ENCODE data around the gene LSM3. TPM values are rescaled to one million over a fixed set of nuclear protein-coding genes. Genes with fewer than 3 reads are reported as not detected.

The LSM3 gene
- total and polyA plus RNA-seq, 9 of the 15 experiments (the other 6 are each of a cell fraction or from before 2014, with no cell fraction given), result 33.8 to 203 (median 61.2) TPM

DNA sequence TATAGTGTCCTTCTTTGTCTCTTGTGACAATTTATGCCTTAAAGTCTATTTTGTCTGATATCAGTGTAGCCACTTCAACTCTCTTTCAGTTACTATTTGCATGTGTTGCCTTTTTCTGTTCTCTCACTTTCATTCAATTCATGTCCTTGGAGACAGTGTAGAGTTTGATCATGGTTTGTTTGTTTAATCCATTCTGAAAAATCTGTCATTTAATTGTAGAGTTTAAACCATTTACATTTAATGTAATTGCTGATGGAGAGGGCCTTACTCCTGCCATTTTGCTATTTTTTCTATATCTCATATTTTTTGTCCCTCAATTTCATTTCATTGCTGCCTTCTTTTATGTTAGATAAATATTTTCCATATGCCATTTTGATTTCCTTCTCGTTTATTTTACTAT, 42.3 kb downstream of the LSM3 start (continued):
- TF ChIP-seq TARDBP (IDR thresholded peaks at IDR 0.05) (no peak), RFX7 (CRISPR knock-in tag; IDR thresholded peaks at IDR 0.05) (no peak), SRSF3 (IDR thresholded peaks at IDR 0.05; ENCODE audit: insufficient read depth, low read length) (no peak), ZNF76 (CRISPR knock-in tag; IDR thresholded peaks at IDR 0.05; ENCODE audit: borderline replicate concordance) (no peak), BDP1 (IDR thresholded peaks at IDR 0.05; ENCODE audit: insufficient read depth, insufficient read length) (no peak), FOXA1 (IDR thresholded peaks at IDR 0.05; ENCODE audit: borderline replicate concordance) (no peak), TSC22D4 (tag; IDR thresholded peaks at IDR 0.05) (no peak)

GRCh38 chr3:14221902-14222301, 43.3 kb downstream of the LSM3 start:
- 57% methylated on average over 1 of the region's 1 CpG for WGBS (ENCODE audit: insufficient coverage, low coverage, missing lambda C conversion rate)
- no peak for TF ChIP-seq USF2 (CRISPR knock-in tag; IDR thresholded peaks at IDR 0.05)
- no peak for TF ChIP-seq ZFPM2 (CRISPR knock-in tag; IDR thresholded peaks at IDR 0.05)
- no peak for TF ChIP-seq DACH1 (IDR thresholded peaks at IDR 0.05; ENCODE audit: partially characterized antibody)
- TF ChIP-seq, protein P1, sequence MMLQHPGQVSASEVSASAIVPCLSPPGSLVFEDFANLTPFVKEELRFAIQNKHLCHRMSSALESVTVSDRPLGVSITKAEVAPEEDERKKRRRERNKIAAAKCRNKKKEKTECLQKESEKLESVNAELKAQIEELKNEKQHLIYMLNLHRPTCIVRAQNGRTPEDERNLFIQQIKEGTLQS (IDR thresholded peaks at IDR 0.05), result peak; percentile 30
- TF ChIP-seq, protein P1 (CRISPR knock-in tag; conservative IDR thresholded peaks at IDR 0.05), result no peak
- no peak for TF ChIP-seq ZNF586 (CRISPR knock-in tag; conservative IDR thresholded peaks at IDR 0.05)
- TF ChIP-seq RBM39 (optimal IDR thresholded peaks at IDR 0.05; ENCODE audit: low read depth, low read length), result no peak
- TF ChIP-seq RFX5 (IDR thresholded peaks at IDR 0.05; ENCODE audit: low read depth, low read length), result no peak
- 0 out of 2 replicates have a peak, but pooled peaks have one; percentile 16 for TF ChIP-seq CBX5 (IDR thresholded peaks at IDR 0.05; ENCODE audit: borderline replicate concordance, low read depth)
- no peak for TF ChIP-seq SNAPC5 (CRISPR knock-in tag; IDR thresholded peaks at IDR 0.05)
- TF ChIP-seq HBP1 (CRISPR knock-in tag; IDR thresholded peaks at IDR 0.05), result 0 out of 2 replicates have a peak, but pooled peaks have one; percentile 26
- no peak for TF ChIP-seq USF1 (CRISPR knock-in tag; IDR thresholded peaks at IDR 0.05)
- TF ChIP-seq TEAD2 (tag; IDR thresholded peaks at IDR 0.05), result no peak

More at GRCh38 chr3:14221902-14222301, 43.3 kb downstream of the LSM3 start:
- H3K9me1 ChIP-seq (ENCODE audit: control insufficient read depth, insufficient read depth, low read length), result no peaks in the 10 kb centered on the region
- H3K79me2 ChIP-seq (ENCODE audit: control insufficient read depth, insufficient read depth, low read length), result no peaks in the 10 kb centered on the region
- in situ Hi-C loops (cut with MboI), result no loop called here
- FAIRE-seq, result no peak
- H3K27me3 ChIP-seq (ENCODE audit: control insufficient read depth in 2 of 2, insufficient read depth in 2 of 2, low read length in 2 of 2), result no peaks in the 10 kb centered on the region
- no peaks in the 10 kb centered on the region for H4K20me1 ChIP-seq (replicated peaks; ENCODE audit: control insufficient read depth, insufficient read depth, low read length)
- BruUV-seq (replicated peaks), result no TSS peak
- H3K27ac ChIP-seq (ENCODE audit: extremely low read depth, low read depth, low read length), result no peak overlapping the region
- no peak overlapping the region for H2AFZ ChIP-seq (ENCODE audit: low read depth, low read length)
- H3K4me1 ChIP-seq (replicated peaks in 1 of 2; ENCODE audit: control insufficient read depth in 2 of 2, insufficient read depth in 2 of 2, low read length in 2 of 2), result peaks cover 12 to 29% of the 10 kb centered on the region in 2 experiments; a peak in 4 of 5 replicates
- intact Hi-C loops (cut with micrococcal nuclease), result no loop called here
- no peaks in the 10 kb centered on the region for H3K36me3 ChIP-seq (ENCODE audit: control insufficient read depth, insufficient read depth, low read length)
- POLR2A ChIA-PET, result interaction anchor here (0.8 to 3.5 kb wide), 2 partner anchors 9 to 10 kb away, joined by 4 to 22 read pairs; no protein-coding TSS in a partner anchor
- H3K4me3 ChIP-seq, result no peak overlapping the region
- CTCF ChIA-PET (ENCODE audit: low intra/inter-chr PET ratio), result no interaction called here
- ATAC-seq, result no peak
- peaks cover 13% of the 10 kb centered on the region for H3K9me3 ChIP-seq (replicated peaks; ENCODE audit: control insufficient read depth, insufficient read depth, low read depth, low read length)
- no peak overlapping the region for H3K9ac ChIP-seq (ENCODE audit: insufficient read depth in 1 of 2, low read depth in 2 of 2, low read length in 2 of 2)
- no peak for DNase-seq (ENCODE audit: extremely low read depth in 1 of 4, low spot score in 3 of 4)
- H3K4me2 ChIP-seq (ENCODE audit: insufficient read depth, low read length), result no peak overlapping the region

Measured in K562 (cell line).